ENCODE measurements around the gene ZDHHC7.

- TF ChIP-seq CTCF (IDR thresholded peaks at IDR 0.05) (no peak), POLR2A (IDR thresholded peaks at IDR 0.05; ENCODE audit: low read depth) (no peak), EP300 (IDR thresholded peaks at IDR 0.05) (no peak), POLR2AphosphoS5 (IDR thresholded peaks at IDR 0.05) (no peak)
Observed at GRCh38 chr16:85017633-85018032, 6.3 kb upstream of the ZDHHC7 start.
